Measurements from ENCODE around the gene RASGRF1. TPM values are rescaled to one million over a fixed set of nuclear protein-coding genes. Genes with fewer than 3 reads are reported as not detected.

The RASGRF1 gene
- total RNA-seq, 1 donor from 2014 or later = under 0.01 TPM

DNA sequence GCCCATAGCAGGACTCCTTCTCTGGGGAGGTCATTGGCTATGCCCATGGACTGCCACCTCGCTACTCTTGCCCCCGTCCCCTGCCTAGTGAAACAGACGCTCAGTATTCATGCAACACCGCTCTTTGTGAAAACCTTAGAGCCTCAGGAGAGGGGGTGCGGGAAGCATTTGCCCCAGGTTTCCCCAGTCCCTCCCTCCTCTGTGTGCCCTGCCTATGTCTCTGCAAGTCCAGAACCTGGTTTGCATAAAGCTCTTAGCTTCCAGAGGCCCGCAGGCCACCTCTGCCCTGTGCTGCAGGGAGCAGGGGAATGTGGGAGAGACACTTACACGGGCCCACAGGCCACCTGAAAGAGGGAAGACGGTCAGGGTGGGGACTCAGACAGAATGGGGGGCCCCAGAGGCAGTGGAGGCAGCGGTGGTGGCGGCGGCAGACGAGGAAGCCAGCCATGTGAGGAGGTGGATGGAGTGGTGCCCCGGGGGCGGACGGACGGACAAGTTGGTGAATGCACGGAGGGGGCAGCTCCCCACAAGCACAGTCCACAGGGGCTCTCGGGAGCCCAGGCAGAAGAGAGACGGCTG lies 111.9 kb downstream of the RASGRF1 start:
- no peak for FAIRE-seq
- no peak overlapping the region for H3K4me3 ChIP-seq (ENCODE audit: low read depth, low read length)
- H3K36me3 ChIP-seq (ENCODE audit: control insufficient read depth, insufficient read depth, low read length) = no peaks in the 10 kb centered on the region
- no peak for DNase-seq (ENCODE audit: low read depth)
- H3K27me3 ChIP-seq (ENCODE audit: control insufficient read depth, insufficient read depth, low read length) = no peaks in the 10 kb centered on the region
- TF ChIP-seq, protein P1, sequence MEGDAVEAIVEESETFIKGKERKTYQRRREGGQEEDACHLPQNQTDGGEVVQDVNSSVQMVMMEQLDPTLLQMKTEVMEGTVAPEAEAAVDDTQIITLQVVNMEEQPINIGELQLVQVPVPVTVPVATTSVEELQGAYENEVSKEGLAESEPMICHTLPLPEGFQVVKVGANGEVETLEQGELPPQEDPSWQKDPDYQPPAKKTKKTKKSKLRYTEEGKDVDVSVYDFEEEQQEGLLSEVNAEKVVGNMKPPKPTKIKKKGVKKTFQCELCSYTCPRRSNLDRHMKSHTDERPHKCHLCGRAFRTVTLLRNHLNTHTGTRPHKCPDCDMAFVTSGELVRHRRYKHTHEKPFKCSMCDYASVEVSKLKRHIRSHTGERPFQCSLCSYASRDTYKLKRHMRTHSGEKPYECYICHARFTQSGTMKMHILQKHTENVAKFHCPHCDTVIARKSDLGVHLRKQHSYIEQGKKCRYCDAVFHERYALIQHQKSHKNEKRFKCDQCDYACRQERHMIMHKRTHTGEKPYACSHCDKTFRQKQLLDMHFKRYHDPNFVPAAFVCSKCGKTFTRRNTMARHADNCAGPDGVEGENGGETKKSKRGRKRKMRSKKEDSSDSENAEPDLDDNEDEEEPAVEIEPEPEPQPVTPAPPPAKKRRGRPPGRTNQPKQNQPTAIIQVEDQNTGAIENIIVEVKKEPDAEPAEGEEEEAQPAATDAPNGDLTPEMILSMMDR (IDR thresholded peaks at IDR 0.05; ENCODE audit: insufficient read depth, low read length, severe bottlenecking) = no peak

DNA sequence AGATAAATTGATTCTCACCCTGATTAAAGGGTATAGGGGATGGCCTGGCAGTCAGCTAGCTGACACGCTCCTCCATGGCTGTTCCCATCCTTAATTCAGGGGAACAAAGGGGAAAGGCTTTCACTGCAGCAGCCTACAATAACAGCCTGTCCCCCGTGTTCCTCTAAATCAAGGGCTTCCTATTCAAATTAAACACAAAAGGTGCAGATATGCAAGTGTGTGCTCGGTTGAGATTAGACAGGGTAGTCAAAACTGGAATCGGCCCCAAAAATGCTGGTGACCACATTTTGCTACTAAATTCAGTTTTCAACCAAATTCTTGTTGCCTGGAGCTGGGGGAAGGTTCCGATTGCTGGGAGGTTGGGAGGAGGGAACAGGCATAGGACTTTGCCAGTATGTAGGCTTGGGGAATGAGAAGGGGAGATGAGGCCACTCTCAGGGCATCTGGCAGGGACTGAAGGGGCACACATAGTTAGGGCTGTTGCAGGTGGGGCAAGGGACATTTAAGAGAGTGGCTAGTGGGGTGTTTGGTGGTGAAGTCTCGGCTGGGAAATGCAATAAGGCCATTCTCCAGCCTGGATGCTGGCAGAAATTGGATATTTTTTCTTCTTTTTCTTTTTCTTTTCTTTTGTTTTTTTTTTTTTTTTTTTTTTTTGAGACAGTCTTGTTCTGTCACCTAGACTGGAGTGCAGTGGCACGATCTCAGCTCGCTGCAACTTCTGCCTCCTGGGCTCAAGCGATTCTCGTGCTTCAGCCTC lies 112.8 kb downstream of the RASGRF1 start:
- Histone ChIP-seq H3K36me3 (ENCODE audit: control insufficient read depth, insufficient read depth, low read length) (no peaks in the 10 kb centered on the region), H3K4me3 (ENCODE audit: low read depth, low read length) (no peak overlapping the region), H3K27me3 (ENCODE audit: control insufficient read depth, insufficient read depth, low read length) (no peaks in the 10 kb centered on the region)
- FAIRE-seq (no peak), DNase-seq (ENCODE audit: low read depth) (no peak)
- TF ChIP-seq, protein P1 (IDR thresholded peaks at IDR 0.05; ENCODE audit: insufficient read depth, low read length, severe bottlenecking) = no peak

DNA sequence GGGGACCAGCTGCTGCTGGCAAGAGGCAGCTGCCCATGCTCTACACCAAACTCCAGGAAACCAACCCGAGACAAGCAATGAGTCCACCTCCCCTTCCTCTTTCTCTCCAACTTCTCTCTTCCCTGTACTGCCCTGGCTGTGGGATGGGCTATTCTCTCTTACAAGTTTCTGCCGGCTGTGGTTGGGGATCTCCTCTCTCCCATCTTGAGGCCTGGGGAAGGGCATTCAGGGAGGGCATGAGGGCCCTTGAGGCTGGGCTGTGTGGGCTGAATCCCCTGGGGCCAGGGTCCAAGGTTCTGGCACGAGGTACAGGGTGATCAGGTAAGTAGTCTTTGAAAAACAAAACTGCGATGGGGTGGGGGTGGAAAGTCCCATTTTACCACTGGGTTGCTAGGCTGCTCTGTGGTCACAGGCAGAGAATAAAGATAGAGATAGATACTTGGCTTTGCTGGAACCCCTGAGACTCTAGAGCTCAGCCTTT lies 113.4 kb downstream of the RASGRF1 start:
- DNase-seq (ENCODE audit: low read depth) (no peak), FAIRE-seq (no peak)
- Histone ChIP-seq H3K4me3 (ENCODE audit: low read depth, low read length) (no peak overlapping the region), H3K27me3 (ENCODE audit: control insufficient read depth, insufficient read depth, low read length) (no peaks in the 10 kb centered on the region), H3K36me3 (ENCODE audit: control insufficient read depth, insufficient read depth, low read length) (no peaks in the 10 kb centered on the region)
- TF ChIP-seq, protein P1 (IDR thresholded peaks at IDR 0.05; ENCODE audit: insufficient read depth, low read length, severe bottlenecking) = no peak

DNA sequence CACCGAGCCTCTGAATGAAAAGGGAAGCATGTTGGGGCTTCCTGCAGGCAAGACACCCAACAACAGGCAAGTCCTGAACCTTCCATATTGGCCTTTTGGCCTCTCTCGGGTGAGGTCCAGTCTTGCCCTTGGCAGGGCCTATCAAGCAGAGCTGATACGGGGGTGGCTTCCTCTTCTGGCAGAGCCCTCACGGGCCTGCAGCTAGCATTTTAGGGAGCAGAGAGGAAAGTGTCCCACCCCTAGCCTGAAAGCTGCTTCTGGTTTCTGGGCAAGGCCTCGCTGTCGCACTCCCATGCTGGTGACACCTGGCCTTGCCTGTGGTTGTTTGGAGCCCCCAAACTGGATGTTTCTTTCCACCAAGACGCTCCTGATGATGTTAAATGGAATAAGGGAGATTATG lies 113.9 kb downstream of the RASGRF1 start:
- Histone ChIP-seq H3K4me3 (ENCODE audit: low read depth, low read length) (no peak overlapping the region), H3K27me3 (ENCODE audit: control insufficient read depth, insufficient read depth, low read length) (no peaks in the 10 kb centered on the region), H3K36me3 (ENCODE audit: control insufficient read depth, insufficient read depth, low read length) (no peaks in the 10 kb centered on the region)
- TF ChIP-seq, protein P1 (IDR thresholded peaks at IDR 0.05; ENCODE audit: insufficient read depth, low read length, severe bottlenecking) = no peak
- FAIRE-seq = no peak
- DNase-seq (ENCODE audit: low read depth) = no peak

DNA sequence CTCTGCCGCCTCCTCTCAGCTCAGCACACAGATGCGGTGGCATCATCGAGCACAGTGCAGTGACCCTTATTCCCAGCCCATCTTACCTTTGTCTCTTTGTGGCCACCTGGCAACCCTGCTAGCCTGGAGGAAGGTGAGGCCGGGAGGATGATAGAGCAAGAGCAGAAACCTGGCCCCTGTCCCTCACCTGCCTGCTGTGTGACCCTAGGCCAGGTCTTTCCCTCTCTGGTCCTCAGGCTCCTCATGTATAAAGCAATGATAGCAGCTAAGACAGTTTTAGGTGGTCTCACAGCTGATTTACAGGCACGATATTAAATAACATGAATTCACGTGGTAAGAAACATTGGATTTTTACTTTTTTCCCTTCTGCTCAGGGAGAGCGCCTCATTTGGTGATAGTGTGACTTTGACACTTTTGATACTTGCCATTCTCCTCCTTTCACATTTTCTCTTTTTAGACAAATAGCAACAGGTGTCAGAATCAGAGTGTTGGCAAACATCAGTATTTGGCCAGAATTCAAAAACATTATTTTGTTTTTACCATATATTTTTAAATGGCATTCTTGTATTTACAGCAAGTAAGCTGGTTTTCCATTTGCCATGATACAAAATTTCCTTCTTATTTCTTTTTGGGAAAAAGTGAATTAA lies 116.2 kb downstream of the RASGRF1 start:
- no peaks in the 10 kb centered on the region for H3K27me3 ChIP-seq (ENCODE audit: control insufficient read depth, insufficient read depth, low read length)
- no peak overlapping the region for H3K4me3 ChIP-seq (ENCODE audit: low read depth, low read length)
- no peak for DNase-seq (ENCODE audit: low read depth)
- TF ChIP-seq, protein P1 (IDR thresholded peaks at IDR 0.05; ENCODE audit: insufficient read depth, low read length, severe bottlenecking) = no peak
- no peak for FAIRE-seq
- no peaks in the 10 kb centered on the region for H3K36me3 ChIP-seq (ENCODE audit: control insufficient read depth, insufficient read depth, low read length)

Data from bronchial epithelial cell (primary cell).